Transverse colon (tissue), 4 donors: ENCODE data around the gene DECR2. TPM values are rescaled to one million over a fixed set of nuclear protein-coding genes. Genes with fewer than 3 reads are reported as not detected.

Experiments used
- DNase-seq: peaks from one replicate; pipeline ENCODE4 v3.0.0-alpha.2; 2019
- H3K27ac ChIP-seq, 4 donors: fragments of 200-600 bp; sonication (generic); 2 replicates each; pipeline ENCODE4 v1.5.1; 2016 to 2018; ENCODE audit warnings: inconsistent platforms in 4 of 4
- H3K27me3 ChIP-seq: fragments of 200-600 bp; sonication (generic); 2 replicates; pipeline ENCODE4 v1.5.1; 2017; ENCODE audit warnings: inconsistent platforms
- H3K36me3 ChIP-seq, 4 donors: fragments of 200-600 bp; sonication (generic); 2 replicates each; pipeline ENCODE4 v1.5.1; 2017 to 2019; ENCODE audit warnings: inconsistent platforms in 4 of 4
- H3K4me1 ChIP-seq, 4 donors: fragments of 200-600 bp; sonication (generic); 2 replicates each; pipeline ENCODE4 v1.5.1; 2017 to 2020; ENCODE audit warnings: inconsistent platforms in 4 of 4
- H3K4me3 ChIP-seq, 4 donors: fragments of 200-600 bp; sonication (generic); 1 replicate in 1 of 4; 2 replicates in 3 of 4; pipeline versions ENCODE4 v1.5.1 to v1.6.1; 2017 to 2019; ENCODE audit warnings: inconsistent platforms in 4 of 4
- H3K9me3 ChIP-seq, 2 donors: fragments of 200-600 bp; sonication (generic); 2 replicates each; pipeline ENCODE4 v1.5.1; 2017 to 2019; ENCODE audit warnings: inconsistent platforms in 2 of 2
- CTCF ChIP-seq, 5 experiments: fragments of 200-600 bp in 3 of 5; fragments of 450-650 bp in 2 of 5; sonication (generic) in 3 of 5; IDR thresholded peaks; 1 replicate in 2 of 5; 2 replicates in 3 of 5; pipeline ENCODE4 v1.5.1; 2016 to 2017; ENCODE audit warnings: antibody characterized with exemption in 5 of 5, inconsistent platforms in 3 of 5, mild to moderate bottlenecking in 2 of 5, moderate library complexity in 1 of 5
- EP300 ChIP-seq: sonication (generic); formaldehyde crosslinking; IDR thresholded peaks from one replicate; pipeline ENCODE4 v1.6.1; 2017; ENCODE audit warnings: antibody characterized with exemption, low read depth
- POLR2A ChIP-seq: fragments of 450-650 bp; IDR thresholded peaks from one replicate; pipeline ENCODE4 v1.6.1; 2016; ENCODE audit warnings: antibody characterized with exemption, mild to moderate bottlenecking, moderate library complexity
- POLR2AphosphoS5 ChIP-seq, 3 donors: sonication (generic); formaldehyde crosslinking; IDR thresholded peaks; one replicate each; pipeline ENCODE4 v1.6.1; 2016; ENCODE audit warnings: antibody characterized with exemption in 3 of 3
- WGBS, 2 donors: methylation state at CpG; one replicate each; pipeline ENCODE4 v1.1.5; 2018; ENCODE audit warnings: low coverage in 1 of 2; 5-methylcytosine and 5-hydroxymethylcytosine counted together
- in situ Hi-C, 4 donors: fragments of 200-750 bp; cut with MboI; loops; one replicate each; pipeline versions ENCODE4 v1.15.0 to v1.15.1; 2017; ENCODE audit warnings: low sequenced_read_pairs in 3 of 4, low pct_ligation_motif_present in 1 of 4, low pct_unique_long_range_greater_than_20kb in 1 of 4
- intact Hi-C: fragments of 100-400 bp; cut with DNase I; formaldehyde crosslinking; loops from one replicate; pipeline ENCODE4 v1.15.1; 2023; ENCODE audit warnings: low total_unique reads
- total RNA-seq, 4 donors: library from RNA; depleted of rRNA; stranded (reverse); fragments of >200 nt; gene quantifications; one replicate each; pipeline ENCODE4 v1.1.0, GENCODE V29; 2016

The DECR2 gene
- total RNA-seq, 4 donors from 2014 or later = 65.7 to 148 (median 108) TPM

GRCh38 chr16:396605-397004 lies 5.1 kb upstream of the DECR2 start:
- 3 to 4% methylated on average over 7 to 22 of the region's 22 CpGs for WGBS, 2 donors
- TF ChIP-seq POLR2AphosphoS5 (IDR thresholded peaks at IDR 0.05) = no peak
- TF ChIP-seq CTCF (IDR thresholded peaks at IDR 0.05) = no peak
- no peak for TF ChIP-seq EP300
- no peak for TF ChIP-seq POLR2A
- H3K4me3 ChIP-seq = peak overlapping the region; percentile 33 to 83 (median 74)
- DNase-seq = peak; percentile 39
- no peaks in the 10 kb centered on the region for H3K36me3 ChIP-seq
- H3K27me3 ChIP-seq = no peaks in the 10 kb centered on the region
- H3K4me1 ChIP-seq = peaks cover 6 to 33% (median 17%) of the 10 kb centered on the region in 4 donors
- intact Hi-C loops = no loop called here
- H3K27ac ChIP-seq = peak overlapping the region; percentile 79 to 93 (median 90)
- in situ Hi-C loops = no loop called here
- no peaks in the 10 kb centered on the region for H3K9me3 ChIP-seq

GRCh38 chr16:397135-397661 lies 4.5 kb upstream of the DECR2 start, which contains the start of gene NME4:
Gene NME4 (plus strand): TSS chr16:397199. CDS start chr16:397223, 24 bp downstream.
- peak within 1 kb of the TSS; percentile 68 to 83 (median 78) for H3K4me3 ChIP-seq
- in situ Hi-C loops (no loop called here), intact Hi-C loops (no loop called here)
- no peak for TF ChIP-seq EP300
- TF ChIP-seq POLR2A = no peak
- no peak for TF ChIP-seq POLR2AphosphoS5 (IDR thresholded peaks at IDR 0.05)
- TF ChIP-seq CTCF (IDR thresholded peaks at IDR 0.05) = no peak
- peak within 1 kb of the TSS; percentile 79 to 93 (median 90) for H3K27ac ChIP-seq
- peaks cover 6 to 34% (median 18%) of the 10 kb centered on the region in 4 donors for H3K4me1 ChIP-seq
- H3K27me3 ChIP-seq = no peaks in the 10 kb centered on the region
- no peaks in the 10 kb centered on the region for H3K36me3 ChIP-seq
- WGBS, 2 donors = 1% methylated on average over 16 of the region's 75 CpGs; no CpG with 5 or more reads in 1 of the 2 donors
- H3K9me3 ChIP-seq = no peaks in the 10 kb centered on the region
- peak; percentile 40 for DNase-seq

GRCh38 chr16:397736-398332 lies 3.9 kb upstream of the DECR2 start:
- Histone ChIP-seq H3K36me3 (no peaks in the 10 kb centered on the region), H3K4me3 (peak overlapping the region in 3 of 4 donors; percentile 68 to 83 (median 81)), H3K27ac (peak overlapping the region; percentile 79 to 93 (median 90)), H3K9me3 (no peaks in the 10 kb centered on the region), H3K4me1 (peaks cover 6 to 40% (median 21%) of the 10 kb centered on the region in 4 donors), H3K27me3 (no peaks in the 10 kb centered on the region)
- TF ChIP-seq EP300 (no peak), CTCF (IDR thresholded peaks at IDR 0.05) (peak; percentile 51 to 80 (median 56))
- intact Hi-C loops = no loop called here
- in situ Hi-C loops = no loop called here
- WGBS, 2 donors = 41 to 50% methylated on average over 3 to 11 of the region's 29 CpGs
- DNase-seq = peak; percentile 81

- in situ Hi-C loops = no loop called here
- Histone ChIP-seq H3K27ac (peak overlapping the region; percentile 79 to 93 (median 90)), H3K9me3 (no peaks in the 10 kb centered on the region)
Measured at GRCh38 chr16:398561-399339, 2.9 kb upstream of the DECR2 start.

More at GRCh38 chr16:398561-399339, 2.9 kb upstream of the DECR2 start:
- Histone ChIP-seq H3K36me3 (no peaks in the 10 kb centered on the region), H3K4me1 (peaks cover 6 to 44% (median 21%) of the 10 kb centered on the region in 4 donors), H3K4me3 (no peak overlapping the region), H3K27me3 (no peaks in the 10 kb centered on the region)
- WGBS, 2 donors = 83% methylated on average over 22 of the region's 24 CpGs; no CpG with 5 or more reads in 1 of the 2 donors
- intact Hi-C loops = no loop called here
- TF ChIP-seq CTCF (IDR thresholded peaks at IDR 0.05) (no peak), EP300 (no peak), POLR2A (no peak), POLR2AphosphoS5 (IDR thresholded peaks at IDR 0.05) (no peak)
- DNase-seq = no peak
